ENCODE measurements around the gene KIF12. TPM values are rescaled to one million over a fixed set of nuclear protein-coding genes. Genes with fewer than 3 reads are reported as not detected.

KIF12 gene
- total RNA-seq, 1 donor from 2014 or later = 15.8 TPM

DNA sequence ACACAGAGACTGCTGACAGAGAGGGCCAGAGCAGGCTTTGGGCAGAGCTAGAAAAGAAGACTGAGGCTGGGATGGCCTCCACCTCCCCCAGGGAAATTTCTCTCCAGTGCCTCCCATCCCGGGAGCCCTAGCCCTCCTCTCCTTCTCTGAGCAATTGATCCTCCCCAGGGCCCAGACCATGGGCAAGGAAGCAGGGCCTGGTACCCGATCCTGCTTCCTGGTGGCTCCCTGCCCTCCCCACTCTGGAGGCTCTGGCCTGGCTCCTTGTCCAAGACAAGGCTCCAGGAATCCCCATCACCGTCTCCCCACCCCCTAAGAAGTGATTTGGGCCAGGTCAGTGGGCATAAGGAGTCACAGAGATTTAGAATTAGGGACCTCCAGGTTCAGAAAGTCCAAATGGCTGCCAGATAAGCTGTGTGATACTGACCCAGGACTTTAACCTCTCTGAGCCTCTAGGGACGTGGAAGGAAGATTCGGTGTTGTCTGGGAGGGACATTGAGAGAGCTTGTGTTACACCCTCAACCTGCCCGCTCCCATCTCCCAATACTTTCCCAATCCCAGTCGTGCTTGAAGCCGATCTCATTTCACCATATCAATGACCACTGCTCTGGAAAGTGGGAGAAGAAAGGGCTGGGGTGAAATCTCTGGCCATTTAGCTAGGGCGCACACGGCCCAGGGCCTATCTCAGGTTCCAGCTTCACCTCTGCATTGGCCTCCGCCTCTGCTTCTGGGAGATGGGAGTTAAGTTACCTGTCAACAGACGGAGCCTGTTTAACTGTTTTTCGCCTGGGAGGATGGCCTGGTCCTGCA is 25.8 kb upstream of the KIF12 start:
- TF ChIP-seq, protein P1, sequence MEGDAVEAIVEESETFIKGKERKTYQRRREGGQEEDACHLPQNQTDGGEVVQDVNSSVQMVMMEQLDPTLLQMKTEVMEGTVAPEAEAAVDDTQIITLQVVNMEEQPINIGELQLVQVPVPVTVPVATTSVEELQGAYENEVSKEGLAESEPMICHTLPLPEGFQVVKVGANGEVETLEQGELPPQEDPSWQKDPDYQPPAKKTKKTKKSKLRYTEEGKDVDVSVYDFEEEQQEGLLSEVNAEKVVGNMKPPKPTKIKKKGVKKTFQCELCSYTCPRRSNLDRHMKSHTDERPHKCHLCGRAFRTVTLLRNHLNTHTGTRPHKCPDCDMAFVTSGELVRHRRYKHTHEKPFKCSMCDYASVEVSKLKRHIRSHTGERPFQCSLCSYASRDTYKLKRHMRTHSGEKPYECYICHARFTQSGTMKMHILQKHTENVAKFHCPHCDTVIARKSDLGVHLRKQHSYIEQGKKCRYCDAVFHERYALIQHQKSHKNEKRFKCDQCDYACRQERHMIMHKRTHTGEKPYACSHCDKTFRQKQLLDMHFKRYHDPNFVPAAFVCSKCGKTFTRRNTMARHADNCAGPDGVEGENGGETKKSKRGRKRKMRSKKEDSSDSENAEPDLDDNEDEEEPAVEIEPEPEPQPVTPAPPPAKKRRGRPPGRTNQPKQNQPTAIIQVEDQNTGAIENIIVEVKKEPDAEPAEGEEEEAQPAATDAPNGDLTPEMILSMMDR (IDR thresholded peaks at IDR 0.05; ENCODE audit: insufficient read depth, low read length, poor library complexity, severe bottlenecking) = no peak
- DNase-seq (ENCODE audit: low read depth) = no peak
- Histone ChIP-seq H3K27me3 (ENCODE audit: control insufficient read depth, insufficient read depth, low read length) (peaks cover 5% of the 10 kb centered on the region), H3K36me3 (ENCODE audit: control insufficient read depth, insufficient read depth, low read length) (no peaks in the 10 kb centered on the region), H3K4me3 (ENCODE audit: low read depth, low read length) (no peak overlapping the region)

DNA sequence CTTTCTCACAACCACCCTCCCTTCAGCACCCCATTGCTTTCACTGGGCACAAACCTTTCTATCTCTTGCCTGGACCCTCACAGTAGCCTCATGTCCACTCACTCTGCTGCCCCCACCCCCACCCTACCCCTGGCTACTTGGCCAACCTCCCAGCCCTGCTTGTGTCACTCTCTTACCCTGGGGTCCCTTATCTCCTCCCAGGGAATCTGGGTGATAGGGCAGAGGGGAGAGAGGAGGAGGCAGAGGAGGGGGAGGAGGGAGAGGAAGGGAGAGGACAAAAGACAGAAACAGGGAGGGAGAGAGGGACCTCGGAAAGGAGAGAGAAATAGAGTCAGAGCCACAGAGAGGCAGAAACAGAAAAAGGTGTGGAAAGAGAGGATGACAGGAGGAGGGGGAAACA is 25.0 kb upstream of the KIF12 start:
- H3K4me3 ChIP-seq (ENCODE audit: low read depth, low read length) = no peak overlapping the region
- H3K36me3 ChIP-seq (ENCODE audit: control insufficient read depth, insufficient read depth, low read length) = no peaks in the 10 kb centered on the region
- no peak for DNase-seq (ENCODE audit: low read depth)
- H3K27me3 ChIP-seq (ENCODE audit: control insufficient read depth, insufficient read depth, low read length) = peaks cover 10% of the 10 kb centered on the region
- TF ChIP-seq, protein P1 (IDR thresholded peaks at IDR 0.05; ENCODE audit: insufficient read depth, low read length, poor library complexity, severe bottlenecking) = no peak

DNA sequence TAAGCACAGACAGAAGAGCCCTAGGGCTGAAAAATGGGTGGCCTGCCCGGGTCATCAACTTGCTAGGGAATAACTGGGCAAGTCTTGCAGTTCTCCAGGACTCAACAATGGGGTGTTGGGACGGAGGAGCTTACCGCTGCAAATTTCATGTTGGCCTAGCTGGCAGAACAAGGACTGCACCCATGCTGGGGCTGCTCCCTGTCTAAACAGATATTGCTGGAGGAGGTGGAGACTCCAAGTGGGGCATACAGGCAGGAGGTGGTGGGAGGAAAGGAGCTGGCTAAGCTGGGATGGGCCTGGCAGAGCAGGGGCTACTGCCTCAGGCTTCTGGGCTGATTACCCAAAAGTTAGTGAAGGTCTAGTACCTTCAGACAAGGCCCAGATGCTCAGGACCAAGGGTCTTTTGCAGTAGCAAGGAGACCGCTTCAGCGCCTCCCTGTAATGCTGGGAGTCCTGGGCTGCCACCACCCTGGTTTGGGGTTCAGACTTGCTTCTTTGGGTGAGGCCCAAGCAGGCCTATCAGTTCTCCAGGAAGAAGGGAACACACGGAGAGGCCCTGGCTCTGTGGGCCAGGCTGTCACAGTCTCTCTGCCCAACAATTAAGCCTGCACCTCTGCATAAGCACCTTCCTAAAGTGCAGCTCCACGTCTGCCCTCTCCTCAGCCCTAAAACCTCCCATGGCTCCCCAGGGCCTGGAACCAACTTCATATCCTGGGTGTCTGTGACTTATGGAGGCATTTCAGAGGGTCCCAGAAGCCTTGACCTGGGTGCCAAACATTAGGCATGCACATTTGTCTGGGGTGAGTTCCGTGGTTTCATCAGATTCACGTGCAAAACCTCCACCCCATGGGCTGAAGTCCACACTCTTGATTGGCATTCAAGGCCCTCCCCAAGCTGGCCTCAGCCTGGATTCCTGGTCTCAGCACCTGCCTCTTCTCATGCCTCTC is 24.2 kb upstream of the KIF12 start:
- Histone ChIP-seq H3K36me3 (ENCODE audit: control insufficient read depth, insufficient read depth, low read length) (no peaks in the 10 kb centered on the region), H3K27me3 (ENCODE audit: control insufficient read depth, insufficient read depth, low read length) (peaks cover 12% of the 10 kb centered on the region), H3K4me3 (ENCODE audit: low read depth, low read length) (no peak overlapping the region)
- TF ChIP-seq, protein P1 (IDR thresholded peaks at IDR 0.05; ENCODE audit: insufficient read depth, low read length, poor library complexity, severe bottlenecking) = no peak
- no peak for DNase-seq (ENCODE audit: low read depth)

DNA sequence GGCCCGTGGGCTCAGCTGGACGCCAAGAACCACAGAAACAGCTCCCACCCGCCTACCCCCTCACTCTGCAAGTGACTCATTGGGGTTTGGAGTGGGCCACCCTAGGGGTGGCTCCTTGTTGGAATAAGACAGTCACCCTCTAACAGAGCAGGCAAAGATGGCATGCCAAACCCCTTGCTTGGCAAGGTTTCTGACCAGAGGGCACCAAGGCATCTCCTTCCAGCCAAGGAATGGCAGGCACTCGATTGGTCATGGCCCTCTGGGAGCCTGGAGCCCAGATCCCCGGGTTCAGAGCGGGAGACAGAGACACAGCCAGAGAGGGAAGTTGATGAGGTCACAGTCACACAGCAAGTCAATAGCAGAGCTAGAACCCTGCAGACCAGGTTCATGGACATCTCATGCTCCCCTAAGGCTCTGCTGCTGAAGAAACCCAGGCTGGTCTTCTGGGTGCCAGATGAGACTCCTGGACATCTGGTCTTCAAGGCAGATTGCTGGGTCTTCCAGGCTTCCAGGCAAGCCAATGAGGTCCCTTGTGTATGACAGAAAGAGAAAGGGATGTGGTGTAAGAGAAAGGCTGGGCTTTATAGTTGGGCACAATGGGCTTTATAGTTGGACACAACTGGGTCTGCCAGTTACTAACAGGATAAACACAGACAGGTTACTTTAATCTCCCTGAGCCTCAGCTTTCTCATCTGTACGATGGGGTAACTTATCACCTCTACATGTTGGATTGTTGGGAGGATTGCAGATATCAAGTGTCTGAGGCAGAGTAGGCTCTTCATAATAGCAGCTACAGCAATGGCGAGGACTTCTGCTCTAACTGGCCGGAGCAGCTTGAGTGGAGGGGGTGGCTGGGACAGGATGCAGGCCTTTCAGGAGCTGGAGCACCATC is 23.3 kb upstream of the KIF12 start:
- Histone ChIP-seq H3K36me3 (ENCODE audit: control insufficient read depth, insufficient read depth, low read length) (no peaks in the 10 kb centered on the region), H3K27me3 (ENCODE audit: control insufficient read depth, insufficient read depth, low read length) (peaks cover 14% of the 10 kb centered on the region), H3K4me3 (ENCODE audit: low read depth, low read length) (no peak overlapping the region)
- TF ChIP-seq, protein P1 (IDR thresholded peaks at IDR 0.05; ENCODE audit: insufficient read depth, low read length, poor library complexity, severe bottlenecking) = no peak
- no peak for DNase-seq (ENCODE audit: low read depth)

DNA sequence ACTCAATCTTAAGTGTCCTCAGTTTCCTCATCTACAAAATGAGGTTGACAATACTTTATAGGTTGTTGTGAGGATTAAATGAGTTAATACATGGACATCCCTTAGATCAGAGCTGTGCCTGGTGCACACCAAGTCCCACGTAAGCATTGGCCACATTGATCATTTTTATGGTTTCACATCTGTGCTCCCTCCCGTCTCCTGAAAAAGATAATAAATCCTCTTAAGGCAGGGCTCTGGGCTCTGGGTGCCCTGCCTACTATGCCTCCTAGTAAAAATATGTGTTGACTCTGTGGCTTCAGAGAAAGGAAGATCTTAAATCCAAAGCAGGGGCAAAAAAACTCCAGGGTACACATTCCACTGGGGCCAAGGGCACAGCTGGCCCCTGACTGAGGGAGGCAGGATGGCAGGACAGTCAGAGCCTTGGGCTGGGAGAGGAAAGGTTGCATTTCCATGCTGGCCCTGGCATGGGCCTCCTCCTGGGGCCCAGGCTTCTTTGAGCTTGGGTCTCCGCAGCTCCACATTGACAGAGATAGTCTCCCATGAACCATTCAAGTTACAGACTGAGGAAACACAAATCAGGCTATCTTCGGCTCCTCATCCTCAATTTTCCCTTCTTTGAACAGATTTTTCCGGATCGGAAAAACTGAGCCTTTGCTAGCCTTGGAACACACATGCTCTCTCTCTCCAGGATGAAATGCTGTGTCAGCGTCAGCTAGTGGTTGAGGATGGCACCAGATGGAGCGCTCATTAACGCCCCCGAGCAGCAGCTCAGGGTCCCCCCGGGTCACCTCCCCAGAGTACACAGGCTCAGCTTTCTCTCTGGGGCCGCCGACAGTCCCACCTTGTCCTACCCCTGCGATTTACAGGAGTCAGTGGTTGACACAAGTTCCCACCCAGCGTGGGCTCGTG is 22.4 kb upstream of the KIF12 start:
- Histone ChIP-seq H3K4me3 (ENCODE audit: low read depth, low read length) (no peak overlapping the region), H3K27me3 (ENCODE audit: control insufficient read depth, insufficient read depth, low read length) (peaks cover 14% of the 10 kb centered on the region), H3K36me3 (ENCODE audit: control insufficient read depth, insufficient read depth, low read length) (no peaks in the 10 kb centered on the region)
- TF ChIP-seq, protein P1 (IDR thresholded peaks at IDR 0.05; ENCODE audit: insufficient read depth, low read length, poor library complexity, severe bottlenecking) = no peak
- DNase-seq (ENCODE audit: low read depth) = no peak
